ENCODE data around the gene HFM1.

DNA sequence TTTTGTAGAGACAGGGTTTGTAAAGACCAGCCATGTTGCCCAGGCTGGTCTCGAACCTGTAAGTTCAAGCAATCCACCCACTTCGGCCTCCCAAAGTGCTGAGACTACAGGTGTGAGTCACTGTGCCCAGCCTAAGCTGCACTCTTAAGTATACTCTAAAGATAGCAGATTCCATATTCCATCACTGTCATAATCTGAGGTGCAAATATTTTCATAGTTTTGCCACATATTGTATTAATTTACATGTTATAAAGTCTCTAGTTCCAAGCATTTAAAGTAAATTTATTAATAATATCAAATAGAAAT, 121.3 kb downstream of the HFM1 start:
- TF ChIP-seq POLR2A (IDR thresholded peaks at IDR 0.05; ENCODE audit: low read depth, low read length): no peak
- no peak for TF ChIP-seq TAF1 (IDR thresholded peaks at IDR 0.05; ENCODE audit: low read depth, low read length)
- no peak for TF ChIP-seq SPI1 (IDR thresholded peaks at IDR 0.05; ENCODE audit: low read depth, low read length)
- TF ChIP-seq POLR2AphosphoS5 (IDR thresholded peaks at IDR 0.05; ENCODE audit: low read depth, low read length): no peak

Measured in GM12891 (cell line).